Transverse colon (tissue), 4 donors: ENCODE measurements around the gene BRMS1.

Source experiments
- CTCF ChIP-seq, 5 experiments: fragments of 200-600 bp in 3 of 5; fragments of 450-650 bp in 2 of 5; sonication (generic) in 3 of 5; IDR thresholded peaks; 1 replicate in 2 of 5; 2 replicates in 3 of 5; pipeline ENCODE4 v1.5.1; 2016 to 2017; ENCODE audit warnings: antibody characterized with exemption in 5 of 5, inconsistent platforms in 3 of 5, mild to moderate bottlenecking in 2 of 5, moderate library complexity in 1 of 5
- POLR2AphosphoS5 ChIP-seq, 3 donors: sonication (generic); formaldehyde crosslinking; IDR thresholded peaks; one replicate each; pipeline ENCODE4 v1.6.1; 2016; ENCODE audit warnings: antibody characterized with exemption in 3 of 3

GRCh38 chr11:66311470-66311964 is 33.4 kb downstream of the BRMS1 start:
- TF ChIP-seq CTCF (IDR thresholded peaks at IDR 0.05) (peak in 1 of 5 experiments; percentile 87), POLR2AphosphoS5 (IDR thresholded peaks at IDR 0.05) (no peak)
